LNCaP clone FGC (cell line): ENCODE measurements around the gene PCDH9.
A peak's percentile ranks its signal among the peaks of the same experiment; 100 is the strongest.

Experiments
- DNase-seq: peaks from one replicate; pipeline ENCODE4 v3.0.0-alpha.2; 2011; ENCODE audit warnings: low read depth
- H3K4me3 ChIP-seq: 2 replicates; pipeline ENCODE4 v1.5.1; 2011; ENCODE audit warnings: mild to moderate bottlenecking, low read depth, low read length, control low read depth
- TF ChIP-seq, protein P1 (sequence below): IDR thresholded peaks from 2 replicates; pipeline ENCODE4 v1.5.1; 2012; ENCODE audit warnings: mild to moderate bottlenecking; ENCODE audit not compliant: control insufficient read depth, insufficient read depth; ENCODE audit errors: extremely low read depth

The PCDH9 gene

DNA sequence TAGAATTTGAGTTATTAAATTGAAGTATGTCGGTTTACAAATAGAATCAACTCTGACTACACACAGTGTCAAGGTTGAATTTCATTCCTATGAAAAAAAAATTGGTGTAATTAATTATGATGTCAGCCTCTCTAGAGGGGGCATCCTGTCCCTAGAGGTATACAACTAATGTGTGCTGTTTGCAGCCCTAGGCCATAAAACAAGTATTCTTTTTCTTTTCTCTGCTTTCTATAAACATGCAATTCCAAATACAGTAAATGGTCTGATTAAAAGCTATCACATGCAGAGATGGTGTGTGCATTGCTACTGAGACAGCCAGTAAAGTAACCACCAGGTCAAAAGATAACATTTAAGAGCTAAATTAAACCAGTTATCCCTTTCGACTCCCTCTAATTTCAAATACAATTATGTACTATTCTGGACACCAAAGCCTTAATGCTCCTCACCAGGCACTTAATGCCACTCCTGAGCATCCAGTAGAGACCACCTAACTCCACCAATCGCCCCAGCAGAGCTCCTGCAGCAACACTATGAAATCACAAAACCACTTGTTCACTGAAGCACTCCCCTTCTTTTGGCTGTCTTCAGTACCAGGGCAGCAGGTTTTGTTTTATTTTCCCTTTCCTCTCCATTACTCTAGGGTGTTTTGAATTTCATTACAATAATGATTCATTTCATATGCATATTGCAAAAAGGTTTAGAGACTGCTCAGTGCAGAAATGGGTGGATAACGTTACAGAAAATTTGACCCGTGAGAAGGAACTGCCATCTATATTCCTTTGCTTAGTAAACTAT is 426.9 kb downstream of the PCDH9 start:
- TF ChIP-seq, protein P1, sequence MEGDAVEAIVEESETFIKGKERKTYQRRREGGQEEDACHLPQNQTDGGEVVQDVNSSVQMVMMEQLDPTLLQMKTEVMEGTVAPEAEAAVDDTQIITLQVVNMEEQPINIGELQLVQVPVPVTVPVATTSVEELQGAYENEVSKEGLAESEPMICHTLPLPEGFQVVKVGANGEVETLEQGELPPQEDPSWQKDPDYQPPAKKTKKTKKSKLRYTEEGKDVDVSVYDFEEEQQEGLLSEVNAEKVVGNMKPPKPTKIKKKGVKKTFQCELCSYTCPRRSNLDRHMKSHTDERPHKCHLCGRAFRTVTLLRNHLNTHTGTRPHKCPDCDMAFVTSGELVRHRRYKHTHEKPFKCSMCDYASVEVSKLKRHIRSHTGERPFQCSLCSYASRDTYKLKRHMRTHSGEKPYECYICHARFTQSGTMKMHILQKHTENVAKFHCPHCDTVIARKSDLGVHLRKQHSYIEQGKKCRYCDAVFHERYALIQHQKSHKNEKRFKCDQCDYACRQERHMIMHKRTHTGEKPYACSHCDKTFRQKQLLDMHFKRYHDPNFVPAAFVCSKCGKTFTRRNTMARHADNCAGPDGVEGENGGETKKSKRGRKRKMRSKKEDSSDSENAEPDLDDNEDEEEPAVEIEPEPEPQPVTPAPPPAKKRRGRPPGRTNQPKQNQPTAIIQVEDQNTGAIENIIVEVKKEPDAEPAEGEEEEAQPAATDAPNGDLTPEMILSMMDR: no peak
- H3K4me3 ChIP-seq: no peak overlapping the region
- no peak for DNase-seq

- TF ChIP-seq, protein P1: no peak
- H3K4me3 ChIP-seq: no peak overlapping the region
- DNase-seq: peak; percentile 38
Observed at GRCh38 chr13:66795636-66796035, 434.5 kb downstream of the PCDH9 start.

- DNase-seq: no peak
- H3K4me3 ChIP-seq: no peak overlapping the region
- TF ChIP-seq, protein P1: no peak
Observed at GRCh38 chr13:66794340-66795031, 435.6 kb downstream of the PCDH9 start.

DNA sequence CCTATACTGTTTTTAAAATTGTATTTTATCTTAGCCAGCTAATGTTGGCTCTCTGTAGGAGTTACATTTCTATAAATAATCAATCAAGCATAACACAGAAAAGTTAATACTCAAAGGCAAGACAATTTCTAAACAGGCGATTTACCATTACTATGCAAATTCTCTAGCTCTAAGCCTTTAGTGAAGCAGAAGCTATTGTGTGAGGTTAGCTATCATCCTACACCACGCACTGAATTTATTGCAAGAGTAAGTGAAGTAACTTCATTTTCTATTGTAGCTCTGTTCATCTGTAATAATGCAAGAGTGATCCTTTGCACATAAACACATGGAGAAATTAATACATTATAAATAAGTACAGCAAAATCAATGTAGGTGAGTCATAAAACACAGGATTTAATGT is 439.3 kb downstream of the PCDH9 start:
- TF ChIP-seq, protein P1: no peak
- DNase-seq: no peak
- H3K4me3 ChIP-seq: no peak overlapping the region

GRCh38 chr13:66781241-66781640 is 448.9 kb downstream of the PCDH9 start:
- DNase-seq: no peak
- TF ChIP-seq, protein P1: no peak
- H3K4me3 ChIP-seq: no peak overlapping the region

- TF ChIP-seq, protein P1: no peak
- no peak overlapping the region for H3K4me3 ChIP-seq
- DNase-seq: no peak
Observed at GRCh38 chr13:66780814-66781213, 449.3 kb downstream of the PCDH9 start.

GRCh38 chr13:66778461-66778860 is 451.7 kb downstream of the PCDH9 start:
- no peak overlapping the region for H3K4me3 ChIP-seq
- TF ChIP-seq, protein P1: no peak
- DNase-seq: no peak
